CD14-positive monocyte (primary cell): Measurements from ENCODE around the gene PTGFRN. TPM values are rescaled to one million over a fixed set of nuclear protein-coding genes. Genes with fewer than 3 reads are reported as not detected.

ENCODE experiments used
- DNase-seq, 3 donors: peaks; one replicate each; pipeline ENCODE4 v3.0.0-alpha.2; 2011 to 2022
- H2AFZ ChIP-seq: 2 replicates; pipeline ENCODE4 v1.6.0; 2012; ENCODE audit warnings: mild to moderate bottlenecking, low read depth, low read length, inconsistent platforms; ENCODE audit not compliant: insufficient read depth, poor library complexity, severe bottlenecking
- H3K27ac ChIP-seq, 2 donors: 1 replicate in 1 of 2; 2 replicates in 1 of 2; pipeline ENCODE4 v1.5.1; 2012 to 2013; ENCODE audit warnings: low read length in 2 of 2, control low read depth in 1 of 2, inconsistent platforms in 1 of 2, low read depth in 1 of 2, mild to moderate bottlenecking in 1 of 2
- H3K27me3 ChIP-seq, 2 donors: one replicate each; pipeline versions ENCODE4 v1.6.0 to v1.6.1; 2011 to 2013; ENCODE audit warnings: low read length in 2 of 2; ENCODE audit not compliant: control insufficient read depth in 2 of 2, insufficient read depth in 2 of 2
- H3K36me3 ChIP-seq, 2 donors: replicated peaks in 1 of 2; 1 replicate in 1 of 2; 2 replicates in 1 of 2; pipeline versions ENCODE4 v1.5.1 to v1.6.1; 2012 to 2013; ENCODE audit warnings: low read length in 2 of 2, control low read depth in 1 of 2, inconsistent platforms in 1 of 2, mild to moderate bottlenecking in 1 of 2; ENCODE audit not compliant: insufficient read depth in 2 of 2, control insufficient read depth in 1 of 2
- H3K4me1 ChIP-seq, 2 donors: 1 replicate in 1 of 2; 2 replicates in 1 of 2; pipeline versions ENCODE4 v1.5.1 to v1.6.1; 2012 to 2013; ENCODE audit warnings: low read length in 2 of 2, control low read depth in 1 of 2, inconsistent platforms in 1 of 2, mild to moderate bottlenecking in 1 of 2, moderate library complexity in 1 of 2; ENCODE audit not compliant: insufficient read depth in 2 of 2, control insufficient read depth in 1 of 2
- H3K4me2 ChIP-seq: replicated peaks from 2 replicates; pipeline ENCODE3; 2012; ENCODE audit warnings: low read length, moderate library complexity, mild to moderate bottlenecking; ENCODE audit not compliant: poor library complexity, severe bottlenecking; ENCODE audit errors: extremely low read depth
- H3K4me3 ChIP-seq, 3 experiments: fragments of 200-600 bp in 1 of 3; sonication (generic) in 1 of 3; replicated peaks in 1 of 3; 1 replicate in 2 of 3; 2 replicates in 1 of 3; pipeline ENCODE4 v1.5.1; 2011 to 2013; ENCODE audit warnings: low read length in 3 of 3, mild to moderate bottlenecking in 3 of 3, control low read depth in 2 of 3, low read depth in 2 of 3, inconsistent platforms in 1 of 3, moderate library complexity in 1 of 3
- H3K79me2 ChIP-seq: 2 replicates; pipeline ENCODE4 v1.6.0; 2012; ENCODE audit warnings: mild to moderate bottlenecking, control low read depth, inconsistent platforms, low read length, moderate library complexity; ENCODE audit not compliant: insufficient read depth
- H3K9ac ChIP-seq: 2 replicates; pipeline ENCODE4 v1.6.0; 2017; ENCODE audit warnings: low read length, mild to moderate bottlenecking; ENCODE audit not compliant: insufficient read depth, poor library complexity, severe bottlenecking
- H3K9me3 ChIP-seq, 2 donors: replicated peaks in 1 of 2; 1 replicate in 1 of 2; 2 replicates in 1 of 2; pipeline versions ENCODE4 v1.5.1 to v1.6.1; 2012 to 2013; ENCODE audit warnings: low read length in 2 of 2, control low read depth in 1 of 2; ENCODE audit not compliant: control insufficient read depth in 1 of 2, insufficient read depth in 1 of 2
- H4K20me1 ChIP-seq: 2 replicates; pipeline ENCODE4 v1.6.0; 2012; ENCODE audit warnings: mild to moderate bottlenecking, low read length, control low read depth, moderate library complexity; ENCODE audit not compliant: insufficient read depth
- H3K27ac Mint-ChIP-seq, 7 donors: one replicate each; pipeline ENCODE4 v1.8.0; 2020; ENCODE audit warnings: mild to moderate bottlenecking in 7 of 7, mixed read lengths in 7 of 7, moderate library complexity in 6 of 7, inconsistent platforms in 2 of 7
- H3K27me3 Mint-ChIP-seq, 3 donors: one replicate each; pipeline ENCODE4 v1.8.0; 2021 to 2022; ENCODE audit warnings: low read depth in 3 of 3, mild to moderate bottlenecking in 3 of 3, mixed read lengths in 3 of 3, moderate library complexity in 3 of 3, inconsistent platforms in 1 of 3
- H3K36me3 Mint-ChIP-seq, 2 donors: one replicate each; pipeline ENCODE4 v1.8.0; 2020; ENCODE audit warnings: mixed read lengths in 2 of 2, inconsistent platforms in 1 of 2, mild to moderate bottlenecking in 1 of 2
- H3K4me1 Mint-ChIP-seq: one replicate; pipeline ENCODE4 v1.8.0; 2020; ENCODE audit warnings: mild to moderate bottlenecking, mixed read lengths
- H3K4me3 Mint-ChIP-seq, 2 donors: one replicate each; pipeline ENCODE4 v1.8.0; 2020; ENCODE audit warnings: mild to moderate bottlenecking in 2 of 2, mixed read lengths in 2 of 2, moderate library complexity in 1 of 2
- H3K9me3 Mint-ChIP-seq, 7 donors: one replicate each; pipeline ENCODE4 v1.8.0; 2020 to 2022; ENCODE audit warnings: mixed read lengths in 7 of 7, mild to moderate bottlenecking in 6 of 7, moderate library complexity in 6 of 7, inconsistent platforms in 2 of 7
- WGBS: methylation state at CpG from one replicate; pipeline ENCODE4 v1.1.5; 2013; ENCODE audit warnings: missing lambda C conversion rate; ENCODE audit not compliant: insufficient coverage; 5-methylcytosine and 5-hydroxymethylcytosine counted together
- intact Hi-C, 2 donors: fragments of 100-400 bp; cut with micrococcal nuclease; formaldehyde crosslinking; loops; one replicate each; pipeline versions ENCODE4 v1.15.0 to v1.15.1; 2023
- polyA plus RNA-seq, 3 donors: library from polyadenylated mRNA; depleted of rRNA in 1 of 3; unstranded in 2 of 3; stranded (reverse) in 1 of 3; fragments of 300-500 nt in 2 of 3; fragments of >200 nt in 1 of 3; fragmentation: Illumina TruSeq in 2 of 3; gene quantifications; 1 replicate in 2 of 3; 2 replicates in 1 of 3; pipeline ENCODE4 v1.2.3, GENCODE V29; 2012 to 2021
- TF ChIP-seq, protein P1 (sequence below): fragments of 200-600 bp; IDR thresholded peaks from one replicate; pipeline ENCODE4 v1.8.0; 2022; ENCODE audit warnings: antibody characterized with exemption, mild to moderate bottlenecking

Gene PTGFRN
- polyA plus RNA-seq, 3 donors: 1.5 to 2.9 (median 1.6) TPM

GRCh38 chr1:116915086-116915661 is 5.5 kb downstream of the PTGFRN start:
- Mint-ChIP-seq H3K36me3 (no peaks in the 10 kb centered on the region), H3K27me3 (peaks cover 0 to 3% (median 0%) of the 10 kb centered on the region in 3 donors), H3K4me3 (no peak overlapping the region), H3K27ac (no peak overlapping the region), H3K4me1 (no peaks in the 10 kb centered on the region), H3K9me3 (no peaks in the 10 kb centered on the region)
- 97% methylated on average over 7 of the region's 7 CpGs for WGBS
- H3K79me2 ChIP-seq: no peaks in the 10 kb centered on the region
- H3K27ac ChIP-seq: no peak overlapping the region
- H3K9me3 ChIP-seq: no peaks in the 10 kb centered on the region
- H3K27me3 ChIP-seq: peaks cover 23 to 33% of the 10 kb centered on the region in 2 donors
- H3K4me2 ChIP-seq: no peak overlapping the region
- peaks cover 6 to 8% of the 10 kb centered on the region in 2 donors for H3K4me1 ChIP-seq
- intact Hi-C loops: no loop called here
- H4K20me1 ChIP-seq: no peaks in the 10 kb centered on the region
- DNase-seq: no peak
- H2AFZ ChIP-seq: no peak overlapping the region
- TF ChIP-seq, protein P1, sequence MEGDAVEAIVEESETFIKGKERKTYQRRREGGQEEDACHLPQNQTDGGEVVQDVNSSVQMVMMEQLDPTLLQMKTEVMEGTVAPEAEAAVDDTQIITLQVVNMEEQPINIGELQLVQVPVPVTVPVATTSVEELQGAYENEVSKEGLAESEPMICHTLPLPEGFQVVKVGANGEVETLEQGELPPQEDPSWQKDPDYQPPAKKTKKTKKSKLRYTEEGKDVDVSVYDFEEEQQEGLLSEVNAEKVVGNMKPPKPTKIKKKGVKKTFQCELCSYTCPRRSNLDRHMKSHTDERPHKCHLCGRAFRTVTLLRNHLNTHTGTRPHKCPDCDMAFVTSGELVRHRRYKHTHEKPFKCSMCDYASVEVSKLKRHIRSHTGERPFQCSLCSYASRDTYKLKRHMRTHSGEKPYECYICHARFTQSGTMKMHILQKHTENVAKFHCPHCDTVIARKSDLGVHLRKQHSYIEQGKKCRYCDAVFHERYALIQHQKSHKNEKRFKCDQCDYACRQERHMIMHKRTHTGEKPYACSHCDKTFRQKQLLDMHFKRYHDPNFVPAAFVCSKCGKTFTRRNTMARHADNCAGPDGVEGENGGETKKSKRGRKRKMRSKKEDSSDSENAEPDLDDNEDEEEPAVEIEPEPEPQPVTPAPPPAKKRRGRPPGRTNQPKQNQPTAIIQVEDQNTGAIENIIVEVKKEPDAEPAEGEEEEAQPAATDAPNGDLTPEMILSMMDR: no peak
- no peak overlapping the region for H3K4me3 ChIP-seq
- no peak overlapping the region for H3K9ac ChIP-seq
- H3K36me3 ChIP-seq: no peaks in the 10 kb centered on the region

GRCh38 chr1:116916002-116916401 is 6.3 kb downstream of the PTGFRN start:
- Histone ChIP-seq H3K79me2 (no peaks in the 10 kb centered on the region), H3K4me2 (no peak overlapping the region), H3K9ac (no peak overlapping the region), H3K4me1 (peaks cover 0 to under 1% of the 10 kb centered on the region in 2 donors), H3K36me3 (no peaks in the 10 kb centered on the region), H2AFZ (no peak overlapping the region), H4K20me1 (no peaks in the 10 kb centered on the region), H3K27me3 (peaks cover 19 to 26% of the 10 kb centered on the region in 2 donors), H3K4me3 (no peak overlapping the region), H3K9me3 (no peaks in the 10 kb centered on the region), H3K27ac (no peak overlapping the region)
- H3K27ac Mint-ChIP-seq: no peak overlapping the region
- H3K4me3 Mint-ChIP-seq: no peak overlapping the region
- peaks cover 0 to 3% (median 0%) of the 10 kb centered on the region in 3 donors for H3K27me3 Mint-ChIP-seq
- no peak for DNase-seq
- no peaks in the 10 kb centered on the region for H3K9me3 Mint-ChIP-seq
- no peaks in the 10 kb centered on the region for H3K36me3 Mint-ChIP-seq
- intact Hi-C loops: no loop called here
- TF ChIP-seq, protein P1: no peak
- 94% methylated on average over 5 of the region's 6 CpGs for WGBS
- H3K4me1 Mint-ChIP-seq: no peaks in the 10 kb centered on the region
